GM13976 (cell line): ENCODE measurements around the gene PTCSC3.

Experiments
- DNase-seq: peaks from one replicate; pipeline ENCODE4 v3.0.0; 2012; ENCODE audit warnings: low spot score
- in situ Hi-C: fragments of 300-500 bp; cut with MboI; formaldehyde crosslinking; loops from one replicate; pipeline ENCODE4 v1.12.0; 2022; ENCODE audit warnings: low sequenced_read_pairs, mixed read lengths, inconsistent platforms; ENCODE audit not compliant: unreplicated experiment
- TF ChIP-seq, protein P1 (sequence below): IDR thresholded peaks from 2 replicates; pipeline ENCODE4 v1.5.1; 2012; ENCODE audit warnings: borderline replicate concordance, mild to moderate bottlenecking; ENCODE audit not compliant: insufficient read depth; ENCODE audit errors: extremely low read depth, missing control alignments, control extremely low read depth

Gene PTCSC3

DNA sequence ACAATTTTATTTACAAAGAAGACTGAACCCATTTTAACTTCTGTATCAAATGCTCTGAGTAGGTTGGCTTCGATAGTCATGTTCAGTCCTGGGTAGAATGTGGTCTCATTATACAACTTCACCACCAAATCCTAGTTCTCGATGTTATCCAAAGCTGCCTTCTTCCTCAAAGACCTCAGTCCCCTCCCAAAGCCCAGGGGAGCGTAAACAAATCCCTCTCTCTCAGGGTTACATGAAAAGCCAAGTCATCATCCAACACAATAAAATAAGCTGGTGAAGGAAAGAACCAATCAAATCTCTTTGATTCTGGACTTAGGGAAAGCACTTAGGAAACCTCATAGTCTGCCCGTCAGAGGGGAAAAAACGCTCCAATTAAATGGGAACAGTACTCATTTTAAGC, 9.1 kb downstream of the PTCSC3 start:
- TF ChIP-seq, protein P1, sequence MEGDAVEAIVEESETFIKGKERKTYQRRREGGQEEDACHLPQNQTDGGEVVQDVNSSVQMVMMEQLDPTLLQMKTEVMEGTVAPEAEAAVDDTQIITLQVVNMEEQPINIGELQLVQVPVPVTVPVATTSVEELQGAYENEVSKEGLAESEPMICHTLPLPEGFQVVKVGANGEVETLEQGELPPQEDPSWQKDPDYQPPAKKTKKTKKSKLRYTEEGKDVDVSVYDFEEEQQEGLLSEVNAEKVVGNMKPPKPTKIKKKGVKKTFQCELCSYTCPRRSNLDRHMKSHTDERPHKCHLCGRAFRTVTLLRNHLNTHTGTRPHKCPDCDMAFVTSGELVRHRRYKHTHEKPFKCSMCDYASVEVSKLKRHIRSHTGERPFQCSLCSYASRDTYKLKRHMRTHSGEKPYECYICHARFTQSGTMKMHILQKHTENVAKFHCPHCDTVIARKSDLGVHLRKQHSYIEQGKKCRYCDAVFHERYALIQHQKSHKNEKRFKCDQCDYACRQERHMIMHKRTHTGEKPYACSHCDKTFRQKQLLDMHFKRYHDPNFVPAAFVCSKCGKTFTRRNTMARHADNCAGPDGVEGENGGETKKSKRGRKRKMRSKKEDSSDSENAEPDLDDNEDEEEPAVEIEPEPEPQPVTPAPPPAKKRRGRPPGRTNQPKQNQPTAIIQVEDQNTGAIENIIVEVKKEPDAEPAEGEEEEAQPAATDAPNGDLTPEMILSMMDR: no peak
- no peak for DNase-seq
- in situ Hi-C loops: no loop called here

DNA sequence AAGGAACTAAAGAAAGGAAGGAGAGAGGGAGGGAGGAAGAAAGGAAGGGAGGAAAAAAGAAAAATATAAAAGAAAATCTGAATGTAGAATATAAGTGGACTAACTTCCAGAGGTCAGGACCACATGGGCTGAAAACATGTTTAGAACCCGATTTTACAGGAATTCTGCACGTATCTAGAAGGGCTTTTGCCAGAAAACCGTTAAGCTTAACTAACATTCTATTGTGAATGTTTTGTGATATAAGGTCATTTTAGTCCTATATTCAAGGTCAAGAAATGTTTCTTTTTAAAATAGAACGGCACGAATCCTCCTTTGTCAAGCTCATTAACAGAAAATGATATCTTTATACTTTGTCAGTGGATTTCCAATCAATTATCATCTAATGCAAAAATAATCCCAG, 13.1 kb downstream of the PTCSC3 start:
- in situ Hi-C loops: no loop called here
- TF ChIP-seq, protein P1: no peak
- no peak for DNase-seq

DNA sequence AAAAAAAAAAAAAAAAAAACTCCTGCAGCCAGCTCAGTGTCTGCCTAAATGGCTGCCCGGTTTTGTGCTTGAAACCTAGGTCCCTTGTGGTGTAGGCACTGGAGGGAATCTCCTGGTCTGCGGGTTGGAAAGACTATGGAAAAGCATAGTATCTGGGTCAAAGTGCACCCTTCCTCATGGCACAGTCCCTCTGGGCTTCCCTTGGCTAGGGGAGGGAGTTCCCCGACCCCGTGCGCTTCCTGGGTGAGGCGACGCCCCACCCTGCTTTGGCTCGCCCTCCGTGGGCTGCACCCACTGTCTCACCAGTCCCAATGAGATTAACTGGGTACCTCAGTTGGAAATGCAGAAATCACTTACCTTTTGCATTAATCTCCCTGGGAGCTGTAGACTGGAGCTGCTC, 14.3 kb downstream of the PTCSC3 start:
- in situ Hi-C loops: no loop called here
- DNase-seq: no peak
- TF ChIP-seq, protein P1: no peak

DNA sequence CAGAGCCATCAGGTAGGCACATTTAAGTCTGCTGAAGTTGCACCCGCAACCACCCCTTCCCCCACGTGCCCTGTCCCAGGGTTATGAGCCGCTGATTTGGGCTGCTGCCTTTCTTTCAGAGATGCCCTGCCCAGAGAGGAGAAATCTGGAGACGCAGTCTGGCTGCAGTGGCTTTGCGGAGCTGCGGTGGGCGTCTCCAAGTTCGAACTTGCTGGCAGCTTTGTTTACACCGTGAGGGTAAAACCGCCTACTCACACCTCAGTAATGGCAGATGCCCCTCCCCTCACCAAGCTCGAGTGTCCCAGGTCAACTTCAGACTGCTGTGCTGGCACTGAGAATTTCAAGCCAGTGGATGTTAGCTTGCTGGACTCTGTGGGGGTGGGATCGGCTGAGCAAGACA, 14.7 kb downstream of the PTCSC3 start:
- TF ChIP-seq, protein P1: no peak
- in situ Hi-C loops: no loop called here
- DNase-seq: no peak

DNA sequence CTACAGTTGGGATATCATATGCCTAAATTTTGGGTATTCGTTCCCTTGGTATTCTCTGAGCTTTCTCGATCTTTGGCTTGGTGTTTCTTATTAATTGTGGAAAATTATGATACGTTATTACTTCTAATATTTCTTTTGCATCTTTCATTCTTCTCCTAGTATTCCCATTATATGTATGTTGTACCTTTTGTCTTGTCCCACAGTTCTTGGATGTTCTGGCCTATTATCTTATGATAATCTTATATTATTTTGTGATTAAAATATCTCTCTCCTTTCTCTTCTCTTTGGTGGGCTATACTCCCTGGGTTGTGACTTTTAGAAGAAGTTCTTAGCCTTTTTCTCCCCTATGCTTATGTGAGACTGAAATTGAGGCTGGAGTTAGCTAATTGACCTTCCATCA, 25.2 kb downstream of the PTCSC3 start:
- TF ChIP-seq, protein P1: no peak
- no peak for DNase-seq
- in situ Hi-C loops: no loop called here

DNA sequence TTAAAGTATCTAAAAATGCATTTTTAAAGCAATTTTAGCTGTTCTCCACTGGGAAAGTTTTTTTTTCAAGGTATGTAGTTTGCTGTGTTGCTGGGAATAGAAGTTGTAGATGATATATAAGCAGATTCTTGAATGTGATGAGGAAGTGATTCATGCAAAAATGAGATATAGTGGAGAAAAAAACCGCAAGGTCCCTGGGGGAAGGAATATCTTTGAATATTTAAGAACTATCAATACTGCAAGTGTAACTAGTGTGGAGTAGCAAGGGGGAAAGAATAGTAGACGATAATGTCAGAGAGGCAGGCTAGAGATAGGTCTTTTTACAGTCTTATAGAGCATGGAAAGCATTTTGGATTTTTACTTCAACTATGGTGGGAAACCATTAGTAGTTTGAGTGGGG, 42.5 kb downstream of the PTCSC3 start:
- in situ Hi-C loops: no loop called here
- DNase-seq: no peak
- TF ChIP-seq, protein P1: no peak

DNA sequence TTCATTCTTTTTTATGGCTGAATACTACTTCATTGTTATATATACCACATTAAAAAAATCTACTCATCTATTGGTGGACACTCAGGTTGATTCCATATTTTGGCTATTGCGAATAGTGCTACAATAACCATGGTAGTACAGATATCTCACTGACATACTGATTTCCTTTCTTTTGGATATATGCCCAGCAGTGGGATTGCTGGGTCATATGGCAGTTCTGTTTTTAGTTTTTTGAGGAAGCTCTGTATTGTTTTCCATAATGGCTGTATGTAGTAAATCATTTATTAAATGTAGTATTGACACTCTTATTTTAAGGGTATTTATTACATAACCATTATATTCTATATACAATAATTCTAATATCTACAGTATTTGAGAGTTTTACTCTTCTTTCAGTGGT, 43.7 kb downstream of the PTCSC3 start:
- no peak for DNase-seq
- TF ChIP-seq, protein P1: no peak
- in situ Hi-C loops: no loop called here
